Activated naive CD4-positive, alpha-beta T cell treated with Interleukin-2 at 50 U/mL for 16 hours (primary cell): ENCODE results near the gene CXCR5.

ENCODE experiments used
- DNase-seq: peaks from one replicate; pipeline ENCODE4 v3.0.0-alpha.2; 2020

Gene CXCR5

GRCh38 chr11:118877487-118878162 lies 6.1 kb upstream of the CXCR5 start:
- DNase-seq, result no peak

GRCh38 chr11:118878163-118878563 lies 5.5 kb upstream of the CXCR5 start:
- DNase-seq, result no peak

GRCh38 chr11:118881228-118881627 lies 2.5 kb upstream of the CXCR5 start:
- DNase-seq, result no peak

GRCh38 chr11:118882491-118882890 lies 1.2 kb upstream of the CXCR5 start:
- DNase-seq, result no peak

DNA sequence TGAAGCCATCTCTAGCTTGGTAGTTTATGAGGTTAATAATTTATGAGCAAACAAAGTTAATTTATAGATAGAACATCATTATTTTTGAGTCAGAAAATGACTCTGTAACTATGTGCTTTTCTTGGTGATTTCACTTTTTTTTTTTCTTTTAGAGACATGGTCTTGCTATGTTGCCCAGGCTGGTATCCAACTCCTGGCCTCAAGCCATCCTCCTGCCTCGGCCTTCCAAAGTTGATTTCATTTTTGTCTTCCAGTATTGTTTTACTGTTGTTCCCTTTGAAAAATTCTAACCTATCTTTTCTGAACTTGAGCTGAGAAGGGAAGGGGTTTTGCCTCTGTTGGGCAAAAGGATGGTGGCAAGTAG lies 706 bp upstream of the CXCR5 start:
- no peak for DNase-seq

GRCh38 chr11:118884875-118885274 lies 1.2 kb downstream of the CXCR5 start:
- no peak for DNase-seq

DNA sequence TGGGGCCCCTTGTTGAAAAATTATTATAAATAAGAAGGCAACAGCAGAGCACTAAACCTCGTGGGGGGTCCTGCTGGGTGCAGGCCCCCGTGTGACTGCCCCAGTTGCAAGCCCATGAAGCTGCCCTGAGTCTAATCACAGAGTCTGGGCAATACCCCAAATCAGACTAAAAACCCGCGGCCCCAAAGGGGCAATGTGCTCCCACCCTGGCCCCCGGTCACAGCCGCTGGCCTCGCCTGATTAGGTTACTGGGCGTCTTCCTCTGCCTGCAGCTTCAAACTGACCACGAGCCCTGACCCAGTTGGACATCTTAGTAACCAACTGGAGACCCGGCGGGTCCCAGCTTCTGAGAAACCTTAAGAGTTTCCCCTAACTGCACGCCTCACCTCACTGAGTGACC lies 1.6 kb downstream of the CXCR5 start:
- no peak for DNase-seq

DNA sequence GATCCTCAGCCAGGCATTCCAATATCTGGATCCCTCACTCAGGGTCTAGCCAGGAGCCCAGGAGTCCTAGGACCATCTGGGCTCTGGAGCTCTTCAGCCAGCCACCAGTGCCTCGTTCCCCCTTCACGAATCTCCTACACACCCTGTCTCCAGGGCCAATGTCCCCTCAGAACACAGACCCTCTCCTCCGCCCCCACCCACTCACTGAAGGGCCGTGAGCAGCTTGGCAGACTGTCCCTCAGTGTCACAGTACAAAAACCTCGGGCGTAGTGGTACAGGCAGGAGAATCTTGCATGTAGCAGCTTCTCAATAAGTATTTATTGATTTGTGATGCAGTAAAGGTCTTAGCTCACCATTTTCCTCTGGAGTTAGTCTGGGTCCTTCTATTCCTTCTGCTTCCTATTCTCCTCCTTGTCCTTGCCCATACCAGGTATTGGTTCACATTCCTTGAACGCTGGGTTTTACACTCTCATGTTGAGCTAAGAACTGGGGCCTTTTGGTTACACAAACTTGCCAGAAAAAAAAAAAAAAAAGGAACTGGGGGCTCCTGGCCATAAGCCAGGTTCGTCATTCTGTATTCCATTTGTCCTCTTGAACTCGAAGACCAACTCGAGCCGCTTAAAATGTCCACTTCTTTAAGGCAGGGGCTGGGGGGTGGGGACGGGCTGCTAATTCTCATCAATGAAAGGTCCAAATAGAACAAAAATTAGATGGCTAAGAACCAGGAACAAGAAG lies 2.3 kb downstream of the CXCR5 start:
- DNase-seq, result no peak

- no peak for DNase-seq
Measured at GRCh38 chr11:118886681-118887111, 3.0 kb downstream of the CXCR5 start.

DNA sequence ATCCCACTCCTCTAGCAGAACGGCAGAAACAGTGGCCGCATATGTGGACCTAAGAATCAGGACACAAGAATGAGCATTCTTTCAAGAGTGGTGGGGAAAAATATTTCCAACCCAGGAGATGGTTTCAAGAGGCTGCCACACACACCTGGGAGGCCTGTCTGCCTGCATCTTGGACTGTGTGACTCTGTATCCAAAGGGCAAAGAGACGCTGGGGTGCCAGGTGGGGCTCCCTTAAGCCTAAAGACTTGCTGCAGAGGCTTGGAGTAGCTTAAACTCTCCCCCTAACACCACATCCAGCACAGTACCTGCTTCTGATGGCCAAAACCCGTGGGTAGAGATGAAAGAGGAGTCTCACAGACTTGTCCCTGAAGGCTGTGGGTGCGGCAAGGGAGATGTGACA lies 3.5 kb downstream of the CXCR5 start:
- DNase-seq, result no peak

DNA sequence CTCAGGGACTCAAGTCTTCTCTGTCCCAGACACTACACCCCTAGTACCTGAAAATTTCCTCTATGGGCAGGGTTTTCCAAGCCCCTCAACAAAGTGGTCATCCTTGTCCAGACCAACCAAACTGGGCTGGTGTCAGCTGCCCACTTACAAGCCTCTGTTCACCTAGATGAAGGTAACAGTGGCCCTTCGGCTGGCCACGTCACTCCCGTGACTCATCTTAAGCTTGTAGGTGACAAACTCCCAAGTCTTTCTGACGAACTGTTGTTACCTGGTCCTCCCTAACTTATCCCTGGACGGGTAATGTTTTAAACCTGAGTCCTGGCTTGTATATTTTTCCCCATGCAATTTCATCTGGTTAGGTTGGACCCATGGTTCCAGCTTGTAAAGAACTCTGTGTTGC lies 4.7 kb downstream of the CXCR5 start:
- DNase-seq, result no peak

GRCh38 chr11:118889797-118890196 lies 6.1 kb downstream of the CXCR5 start:
- no peak for DNase-seq

DNA sequence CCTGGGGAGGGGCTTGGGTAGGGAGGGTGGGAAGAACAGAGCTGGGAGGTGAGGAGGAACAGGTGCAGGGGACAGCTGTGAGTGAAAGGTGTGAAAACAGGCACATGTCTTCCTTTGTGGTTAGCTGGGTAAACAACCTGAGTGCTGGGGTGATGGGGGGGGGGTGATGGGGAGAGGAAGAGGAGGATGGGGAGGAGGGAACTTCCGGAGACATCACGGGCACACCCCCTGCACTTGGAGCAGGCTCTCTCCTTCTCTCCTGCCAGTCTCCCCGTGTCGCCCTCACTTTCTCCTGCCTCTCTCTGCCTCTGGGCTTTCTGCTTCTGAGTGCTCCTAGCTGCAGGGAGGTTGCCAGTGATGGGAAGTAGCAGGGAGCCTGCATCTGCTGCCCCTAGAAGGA lies 8.8 kb downstream of the CXCR5 start:
- peak; percentile 42 for DNase-seq

DNA sequence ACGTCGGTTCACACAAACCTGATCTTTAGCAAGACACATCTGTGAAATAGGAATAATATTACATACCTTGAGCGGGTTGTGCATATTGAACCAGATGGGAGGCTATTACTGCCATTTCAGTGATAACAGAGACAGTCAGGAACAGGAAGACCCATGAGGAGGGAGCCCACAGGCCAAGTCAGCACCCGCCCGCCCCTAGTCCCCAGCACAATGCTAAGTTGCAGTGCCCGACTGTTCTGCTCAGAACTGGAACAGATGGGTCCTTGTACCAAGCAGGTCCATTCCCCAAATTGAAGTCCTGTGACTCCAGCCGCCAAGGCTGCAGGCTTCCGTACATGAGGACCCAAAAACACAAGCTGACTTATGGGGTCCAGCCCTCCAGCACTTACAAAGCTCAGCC lies 9.3 kb downstream of the CXCR5 start:
- DNase-seq, result no peak

GRCh38 chr11:118893662-118894061 lies 10.0 kb downstream of the CXCR5 start:
- no peak for DNase-seq

DNA sequence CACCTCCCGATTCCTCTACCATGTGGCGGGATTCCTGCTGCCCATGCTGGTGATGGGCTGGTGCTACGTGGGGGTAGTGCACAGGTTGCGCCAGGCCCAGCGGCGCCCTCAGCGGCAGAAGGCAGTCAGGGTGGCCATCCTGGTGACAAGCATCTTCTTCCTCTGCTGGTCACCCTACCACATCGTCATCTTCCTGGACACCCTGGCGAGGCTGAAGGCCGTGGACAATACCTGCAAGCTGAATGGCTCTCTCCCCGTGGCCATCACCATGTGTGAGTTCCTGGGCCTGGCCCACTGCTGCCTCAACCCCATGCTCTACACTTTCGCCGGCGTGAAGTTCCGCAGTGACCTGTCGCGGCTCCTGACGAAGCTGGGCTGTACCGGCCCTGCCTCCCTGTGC lies 10.5 kb downstream of the CXCR5 start:
- no peak for DNase-seq

DNA sequence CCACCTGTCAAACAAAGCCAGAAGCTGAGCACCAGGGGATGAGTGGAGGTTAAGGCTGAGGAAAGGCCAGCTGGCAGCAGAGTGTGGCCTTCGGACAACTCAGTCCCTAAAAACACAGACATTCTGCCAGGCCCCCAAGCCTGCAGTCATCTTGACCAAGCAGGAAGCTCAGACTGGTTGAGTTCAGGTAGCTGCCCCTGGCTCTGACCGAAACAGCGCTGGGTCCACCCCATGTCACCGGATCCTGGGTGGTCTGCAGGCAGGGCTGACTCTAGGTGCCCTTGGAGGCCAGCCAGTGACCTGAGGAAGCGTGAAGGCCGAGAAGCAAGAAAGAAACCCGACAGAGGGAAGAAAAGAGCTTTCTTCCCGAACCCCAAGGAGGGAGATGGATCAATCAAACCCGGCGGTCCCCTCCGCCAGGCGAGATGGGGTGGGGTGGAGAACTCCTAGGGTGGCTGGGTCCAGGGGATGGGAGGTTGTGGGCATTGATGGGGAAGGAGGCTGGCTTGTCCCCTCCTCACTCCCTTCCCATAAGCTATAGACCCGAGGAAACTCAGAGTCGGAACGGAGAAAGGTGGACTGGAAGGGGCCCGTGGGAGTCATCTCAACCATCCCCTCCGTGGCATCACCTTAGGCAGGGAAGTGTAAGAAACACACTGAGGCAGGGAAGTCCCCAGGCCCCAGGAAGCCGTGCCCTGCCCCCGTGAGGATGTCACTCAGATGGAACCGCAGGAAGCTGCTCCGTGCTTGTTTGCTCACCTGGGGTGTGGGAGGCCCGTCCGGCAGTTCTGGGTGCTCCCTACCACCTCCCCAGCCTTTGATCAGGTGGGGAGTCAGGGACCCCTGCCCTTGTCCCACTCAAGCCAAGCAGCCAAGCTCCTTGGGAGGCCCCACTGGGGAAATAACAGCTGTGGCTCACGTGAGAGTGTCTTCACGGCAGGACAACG lies 11.7 kb downstream of the CXCR5 start:
- peak; percentile 71 for DNase-seq

GRCh38 chr11:118896472-118896913 lies 12.8 kb downstream of the CXCR5 start:
- no peak for DNase-seq

DNA sequence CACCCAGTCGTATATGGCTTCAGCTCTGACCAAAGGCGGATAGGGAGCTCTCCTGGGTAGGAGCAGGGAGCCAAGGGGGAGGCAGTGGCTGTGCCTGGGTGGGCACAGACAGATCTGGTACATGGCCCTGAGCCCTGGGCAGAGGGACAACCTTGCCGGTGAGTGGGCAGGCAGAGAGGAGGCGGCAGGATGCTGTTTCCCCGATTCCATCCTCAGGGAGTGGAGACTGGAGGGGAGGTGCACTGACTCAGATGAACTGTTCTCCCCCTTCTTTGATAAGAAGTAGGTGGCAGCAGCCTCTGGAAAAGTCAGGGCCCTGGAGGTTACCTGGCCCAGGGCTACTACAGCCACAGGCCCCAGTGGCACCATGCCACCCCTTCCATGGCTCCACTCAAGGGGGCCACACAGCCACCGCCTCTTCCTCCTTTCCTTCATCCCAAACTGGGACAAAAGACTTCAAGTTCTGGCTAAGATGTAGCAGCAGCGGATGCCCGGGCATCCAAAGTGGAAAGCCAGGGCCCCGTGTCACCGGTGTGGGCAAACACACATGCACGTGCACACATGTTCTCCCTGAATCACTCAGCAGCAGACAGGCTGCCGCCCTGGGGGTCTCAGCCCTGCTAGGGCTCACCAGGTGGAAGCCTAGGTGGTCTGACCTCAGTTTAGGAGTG lies 13.4 kb downstream of the CXCR5 start:
- DNase-seq, result no peak

DNA sequence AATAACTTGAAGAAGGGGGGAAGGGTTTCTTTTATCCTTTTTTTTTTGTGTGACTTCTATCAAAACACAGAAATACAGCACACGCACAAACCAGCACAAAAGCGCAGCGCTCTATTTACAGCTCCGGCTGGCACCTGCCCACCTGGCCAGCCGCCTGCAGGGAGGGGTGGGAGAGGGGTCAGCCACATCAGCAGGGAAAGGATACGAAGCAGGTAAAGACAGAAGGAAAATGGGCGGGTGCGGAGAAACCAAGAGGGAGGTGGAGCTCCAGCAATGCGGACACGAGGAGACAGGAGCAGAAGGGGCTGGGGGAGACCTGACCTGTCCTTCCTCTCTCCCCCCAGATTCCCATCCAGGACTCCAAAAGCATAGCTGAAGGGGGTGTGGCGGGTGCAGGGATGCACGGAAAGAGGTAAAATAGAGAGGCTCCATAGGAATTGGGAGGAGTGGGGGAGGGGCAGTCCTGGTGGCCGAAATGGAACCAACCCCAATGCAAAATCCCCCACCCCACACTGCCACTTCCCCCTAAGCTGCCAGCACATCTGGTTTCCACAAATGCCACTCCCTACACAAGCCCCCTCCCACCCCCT lies 14.1 kb downstream of the CXCR5 start:
- no peak for DNase-seq

DNA sequence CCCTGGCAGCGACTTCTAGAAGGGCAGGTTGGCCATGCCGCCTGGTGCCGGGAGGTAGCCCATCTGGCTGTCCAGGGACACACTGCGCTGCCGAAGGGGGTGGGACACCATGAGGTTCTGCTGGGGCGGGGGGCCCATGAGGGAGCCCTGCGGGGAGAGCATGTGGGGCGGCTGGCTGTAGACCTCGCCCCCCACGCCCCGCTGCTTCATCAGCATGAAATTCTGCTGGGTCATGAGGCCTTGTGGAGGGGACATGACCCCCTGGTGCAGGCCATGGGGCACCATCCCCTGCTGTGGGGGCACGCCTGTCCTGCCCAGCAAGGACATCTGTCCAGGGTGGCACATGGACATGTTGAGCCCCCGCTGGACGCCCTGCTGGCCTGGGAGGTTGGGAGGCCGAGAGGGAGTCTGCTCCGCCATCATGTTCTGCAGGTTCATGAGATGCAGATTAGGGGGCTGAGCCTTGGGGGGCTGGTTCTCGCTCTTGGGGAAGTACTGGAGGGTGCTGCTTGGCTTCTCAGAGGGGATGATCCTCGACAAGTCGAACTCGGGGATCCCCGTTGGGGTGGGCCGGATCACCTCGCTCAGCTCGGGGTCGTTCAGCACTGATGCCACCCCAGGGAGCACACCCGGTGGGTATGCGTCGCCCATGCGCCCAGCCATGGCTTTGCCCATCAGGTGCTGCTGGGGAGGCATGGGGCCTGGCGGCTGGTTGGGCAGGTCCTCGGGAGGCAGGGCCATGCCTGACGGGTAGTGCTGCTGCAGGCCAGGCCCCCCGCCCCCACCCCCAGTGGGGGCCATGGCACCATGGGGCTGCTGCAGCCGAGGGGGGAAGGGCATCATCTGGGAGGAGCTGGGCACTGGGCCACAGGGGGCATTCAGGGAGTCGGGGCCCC lies 15.0 kb downstream of the CXCR5 start:
- DNase-seq, result no peak

DNA sequence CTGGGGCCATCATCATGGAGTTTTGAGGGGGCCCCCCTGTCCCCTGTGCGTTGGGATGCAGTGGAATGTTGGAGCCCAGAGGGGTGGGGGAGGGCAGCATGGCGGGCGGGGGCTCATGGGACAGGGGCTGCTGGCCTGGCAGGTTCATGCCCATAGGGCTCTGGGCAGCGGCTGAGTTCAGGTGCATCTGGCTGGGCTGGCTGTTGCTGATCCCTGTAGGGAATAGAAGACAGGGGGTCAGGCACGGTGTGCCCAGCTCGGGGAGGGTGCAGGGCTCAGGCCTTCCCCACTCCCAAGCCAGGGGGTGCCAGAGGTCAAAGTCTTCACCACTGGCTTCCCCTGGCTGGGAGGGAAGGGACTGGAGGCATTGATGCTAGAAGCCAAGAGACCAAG lies 15.6 kb downstream of the CXCR5 start:
- no peak for DNase-seq
